WERI-Rb-1 (cell line): ENCODE results near the gene SEZ6L.

Experiments
- DNase-seq: peaks from one replicate; pipeline ENCODE4 v3.0.0-alpha.2; 2020
- H3K27ac ChIP-seq: fragments of 250-450 bp; sonication (Bioruptor Pico); 2 replicates; pipeline ENCODE4 v1.5.1; 2020; ENCODE audit warnings: mild to moderate bottlenecking, moderate library complexity
- H3K27me3 ChIP-seq: fragments of 250-450 bp; sonication (Bioruptor Pico); 2 replicates; pipeline ENCODE4 v1.5.1; 2021; ENCODE audit warnings: mild to moderate bottlenecking, low read depth, moderate library complexity; ENCODE audit not compliant: insufficient read depth, severe bottlenecking
- H3K36me3 ChIP-seq: fragments of 250-450 bp; sonication (Bioruptor Pico); 2 replicates; pipeline ENCODE4 v1.5.1; 2020; ENCODE audit warnings: mild to moderate bottlenecking, moderate library complexity
- H3K4me3 ChIP-seq: 2 replicates; pipeline ENCODE4 v1.5.1; 2011; ENCODE audit warnings: low read depth, mild to moderate bottlenecking, control low read depth, low read length
- H3K9me3 ChIP-seq: fragments of 250-450 bp; sonication (Bioruptor Pico); 2 replicates; pipeline ENCODE4 v1.5.1; 2021; ENCODE audit warnings: mild to moderate bottlenecking, moderate library complexity; ENCODE audit not compliant: severe bottlenecking
- TF ChIP-seq, protein P1 (sequence below): IDR thresholded peaks from 2 replicates; pipeline ENCODE4 v1.5.1; 2011; ENCODE audit warnings: low read depth, mild to moderate bottlenecking, control low read depth, inconsistent platforms, low read length

SEZ6L gene

DNA sequence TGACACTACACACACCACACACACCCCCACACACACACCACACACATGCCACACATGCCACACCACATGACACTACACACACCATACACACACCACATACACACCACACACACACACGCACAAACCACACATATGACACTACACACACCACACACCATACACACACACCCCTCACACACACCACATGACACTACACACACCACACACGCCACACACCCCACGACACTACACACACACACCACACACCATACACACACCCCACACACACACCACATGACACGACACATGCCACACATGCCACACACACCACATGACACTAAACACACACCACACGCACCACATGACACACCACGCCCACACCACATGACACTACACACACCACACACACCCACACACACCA is 158.0 kb downstream of the SEZ6L start:
- H3K36me3 ChIP-seq, result no peaks in the 10 kb centered on the region
- no peak overlapping the region for H3K4me3 ChIP-seq
- DNase-seq, result no peak
- no peaks in the 10 kb centered on the region for H3K9me3 ChIP-seq
- H3K27ac ChIP-seq, result no peak overlapping the region
- TF ChIP-seq, protein P1, sequence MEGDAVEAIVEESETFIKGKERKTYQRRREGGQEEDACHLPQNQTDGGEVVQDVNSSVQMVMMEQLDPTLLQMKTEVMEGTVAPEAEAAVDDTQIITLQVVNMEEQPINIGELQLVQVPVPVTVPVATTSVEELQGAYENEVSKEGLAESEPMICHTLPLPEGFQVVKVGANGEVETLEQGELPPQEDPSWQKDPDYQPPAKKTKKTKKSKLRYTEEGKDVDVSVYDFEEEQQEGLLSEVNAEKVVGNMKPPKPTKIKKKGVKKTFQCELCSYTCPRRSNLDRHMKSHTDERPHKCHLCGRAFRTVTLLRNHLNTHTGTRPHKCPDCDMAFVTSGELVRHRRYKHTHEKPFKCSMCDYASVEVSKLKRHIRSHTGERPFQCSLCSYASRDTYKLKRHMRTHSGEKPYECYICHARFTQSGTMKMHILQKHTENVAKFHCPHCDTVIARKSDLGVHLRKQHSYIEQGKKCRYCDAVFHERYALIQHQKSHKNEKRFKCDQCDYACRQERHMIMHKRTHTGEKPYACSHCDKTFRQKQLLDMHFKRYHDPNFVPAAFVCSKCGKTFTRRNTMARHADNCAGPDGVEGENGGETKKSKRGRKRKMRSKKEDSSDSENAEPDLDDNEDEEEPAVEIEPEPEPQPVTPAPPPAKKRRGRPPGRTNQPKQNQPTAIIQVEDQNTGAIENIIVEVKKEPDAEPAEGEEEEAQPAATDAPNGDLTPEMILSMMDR, result no peak
- peaks cover 4% of the 10 kb centered on the region for H3K27me3 ChIP-seq

DNA sequence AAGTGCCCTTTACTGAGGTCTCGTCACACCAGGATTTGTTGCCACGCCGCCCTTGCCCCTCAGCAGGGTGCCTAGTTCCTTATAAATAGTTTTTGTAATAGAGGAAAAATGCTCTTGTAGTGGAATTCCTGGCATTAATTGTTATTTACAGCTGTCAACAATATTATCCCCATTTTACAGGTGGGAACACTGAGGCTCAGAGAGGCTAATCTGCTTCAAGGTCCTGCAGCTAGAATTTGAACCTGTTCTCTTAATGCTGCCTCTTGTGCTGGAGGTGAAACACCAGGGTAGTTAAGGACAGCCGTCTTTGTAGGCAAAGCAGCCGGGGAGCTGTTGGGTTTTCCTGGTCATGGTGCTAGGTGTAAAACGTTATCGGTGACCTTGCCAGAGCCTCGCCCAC is 159.0 kb downstream of the SEZ6L start:
- H3K27me3 ChIP-seq, result peaks cover 4% of the 10 kb centered on the region
- DNase-seq, result no peak
- TF ChIP-seq, protein P1, result no peak
- no peaks in the 10 kb centered on the region for H3K36me3 ChIP-seq
- no peak overlapping the region for H3K4me3 ChIP-seq
- H3K27ac ChIP-seq, result no peak overlapping the region
- H3K9me3 ChIP-seq, result no peaks in the 10 kb centered on the region

DNA sequence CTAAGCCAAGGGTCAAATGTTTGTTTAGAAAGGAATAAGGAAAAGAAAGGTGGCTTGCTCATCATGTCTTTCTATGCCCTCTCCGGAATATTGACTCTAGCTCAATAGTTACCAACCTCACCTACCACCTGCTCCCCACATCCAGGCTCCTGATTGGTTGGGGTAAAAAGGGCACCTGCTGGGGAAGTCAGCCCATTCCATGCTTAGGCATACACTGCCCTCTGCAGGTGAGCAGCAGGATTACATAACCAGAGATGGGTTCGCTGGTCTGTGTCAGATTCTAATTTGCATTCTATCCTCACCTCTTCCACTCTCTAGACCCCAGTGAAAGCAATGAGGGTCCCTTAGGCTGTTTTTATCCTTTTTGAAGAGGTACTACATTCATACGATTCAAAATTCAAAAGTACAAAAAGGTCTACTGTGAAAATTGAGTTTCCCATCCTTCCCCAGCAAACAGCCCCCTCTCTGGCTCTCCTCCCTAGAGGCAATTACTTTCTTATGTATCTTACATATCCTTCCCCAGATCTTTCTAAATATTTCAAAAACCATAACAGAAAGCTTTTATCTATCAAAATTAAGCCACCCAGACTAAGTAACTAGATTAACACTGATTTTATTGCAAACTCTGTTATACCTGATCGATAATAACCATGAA is 161.8 kb downstream of the SEZ6L start:
- Histone ChIP-seq H3K36me3 (no peaks in the 10 kb centered on the region), H3K4me3 (no peak overlapping the region), H3K9me3 (no peaks in the 10 kb centered on the region), H3K27me3 (peaks cover 25% of the 10 kb centered on the region), H3K27ac (no peak overlapping the region)
- TF ChIP-seq, protein P1, result peak; percentile 94
- DNase-seq, result peak; percentile 71

DNA sequence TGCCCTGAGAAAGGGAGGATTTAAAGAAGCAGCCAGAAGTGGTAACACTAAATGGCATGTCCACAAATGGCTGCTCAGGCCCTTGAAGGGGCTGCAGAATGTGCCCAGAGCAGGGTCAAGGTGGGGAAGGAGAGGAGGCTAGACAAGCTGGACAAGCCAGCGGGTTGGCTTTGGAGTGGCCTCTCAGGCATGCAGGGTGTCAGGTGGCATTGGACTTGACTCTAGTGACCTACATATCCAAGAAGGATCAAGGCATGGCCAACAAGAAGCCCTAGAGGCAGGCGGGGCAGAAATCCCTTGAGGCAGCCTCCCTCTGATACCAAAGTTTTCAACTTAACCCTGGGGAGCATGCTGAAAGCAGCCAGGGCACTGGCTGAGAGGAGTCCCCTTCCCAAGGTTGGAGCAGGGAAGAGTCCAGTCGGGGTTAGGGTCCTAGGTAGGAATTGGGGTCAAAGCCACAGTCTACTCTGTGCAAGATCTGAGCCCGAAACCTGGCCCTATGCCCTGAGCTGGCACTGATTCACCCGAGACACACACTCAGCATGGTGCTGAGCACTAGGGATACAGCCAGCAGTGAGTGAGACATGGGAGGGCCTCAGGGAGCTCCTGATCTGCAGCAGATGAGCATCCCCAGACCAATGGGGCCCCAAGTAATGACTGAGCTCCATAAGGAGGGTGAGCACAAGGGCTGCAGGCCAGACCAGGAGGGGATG is 164.0 kb downstream of the SEZ6L start:
- no peaks in the 10 kb centered on the region for H3K36me3 ChIP-seq
- DNase-seq, result no peak
- H3K4me3 ChIP-seq, result no peak overlapping the region
- TF ChIP-seq, protein P1, result no peak
- H3K27me3 ChIP-seq, result peaks cover 45% of the 10 kb centered on the region
- no peaks in the 10 kb centered on the region for H3K9me3 ChIP-seq
- H3K27ac ChIP-seq, result no peak overlapping the region

DNA sequence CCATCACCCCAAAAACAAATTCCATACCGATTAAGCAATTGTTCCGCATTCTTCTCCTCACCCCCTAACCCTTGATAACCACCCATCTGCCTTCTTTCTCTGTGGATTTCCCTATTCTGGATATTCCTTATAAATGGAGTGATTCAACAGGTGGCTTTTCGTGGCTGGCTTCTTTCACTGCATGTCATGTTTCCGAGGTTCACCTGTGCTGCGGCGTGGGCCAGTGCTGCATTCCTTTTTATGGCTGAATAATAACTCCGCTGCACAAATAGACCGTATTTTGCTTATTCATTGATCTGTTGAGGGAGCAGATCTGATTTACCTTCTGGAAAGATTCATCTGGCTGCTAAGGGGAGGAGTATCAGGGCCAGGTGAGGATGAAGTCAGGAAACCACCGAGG is 165.0 kb downstream of the SEZ6L start:
- no peak overlapping the region for H3K4me3 ChIP-seq
- no peak overlapping the region for H3K27ac ChIP-seq
- H3K9me3 ChIP-seq, result no peaks in the 10 kb centered on the region
- peaks cover 51% of the 10 kb centered on the region for H3K27me3 ChIP-seq
- no peak for DNase-seq
- no peaks in the 10 kb centered on the region for H3K36me3 ChIP-seq
- TF ChIP-seq, protein P1, result no peak
